ENCODE results near the gene PADI6.
"Not testable (repeated sequence)": the region's sequence is repeated elsewhere in the genome, so short reads cannot be mapped to it uniquely, and the experiment has no call there.

Gene PADI6

DNA sequence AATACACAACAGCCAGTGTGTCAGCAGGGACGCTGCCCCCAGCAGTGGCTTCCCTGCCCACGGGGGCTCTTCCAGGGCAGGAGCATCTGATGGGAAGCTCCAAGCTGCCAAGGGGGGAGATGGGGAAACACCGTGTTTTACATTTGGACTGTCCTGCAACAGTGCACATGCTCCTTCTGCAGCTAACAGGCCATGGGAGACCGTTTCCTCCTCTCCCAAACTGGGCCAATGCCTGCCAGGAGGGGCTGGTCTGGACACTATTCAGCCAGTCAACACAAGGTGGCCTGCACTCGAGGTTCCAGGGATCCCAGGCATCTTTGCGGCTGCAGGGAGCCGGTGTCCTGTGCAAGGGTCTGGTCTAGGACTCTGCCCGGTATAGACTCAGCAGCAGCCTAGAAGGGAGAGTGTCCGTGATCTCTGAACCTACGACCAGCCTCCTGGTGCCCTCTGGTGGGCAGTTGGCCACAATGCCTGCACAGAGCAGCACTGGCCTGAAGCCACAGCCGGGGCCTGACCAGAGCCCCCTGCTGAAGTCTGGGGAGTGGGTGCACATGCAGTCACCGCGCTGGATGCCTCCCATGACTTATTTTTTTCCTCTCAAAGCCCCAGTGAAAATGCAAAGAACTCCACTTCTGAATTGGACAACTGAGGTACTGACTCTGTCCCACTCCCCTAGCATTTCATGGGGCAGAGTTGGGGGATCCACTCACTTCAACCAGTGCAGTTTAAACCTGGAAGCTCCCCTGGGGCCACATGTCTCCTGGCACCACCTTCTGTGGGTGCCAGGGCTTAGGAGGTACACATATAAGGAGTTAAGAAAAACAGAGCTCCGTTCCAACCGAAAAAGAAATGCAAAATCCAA lies 34.1 kb downstream of the PADI6 start:
- DNase-seq: peak; percentile 55

DNA sequence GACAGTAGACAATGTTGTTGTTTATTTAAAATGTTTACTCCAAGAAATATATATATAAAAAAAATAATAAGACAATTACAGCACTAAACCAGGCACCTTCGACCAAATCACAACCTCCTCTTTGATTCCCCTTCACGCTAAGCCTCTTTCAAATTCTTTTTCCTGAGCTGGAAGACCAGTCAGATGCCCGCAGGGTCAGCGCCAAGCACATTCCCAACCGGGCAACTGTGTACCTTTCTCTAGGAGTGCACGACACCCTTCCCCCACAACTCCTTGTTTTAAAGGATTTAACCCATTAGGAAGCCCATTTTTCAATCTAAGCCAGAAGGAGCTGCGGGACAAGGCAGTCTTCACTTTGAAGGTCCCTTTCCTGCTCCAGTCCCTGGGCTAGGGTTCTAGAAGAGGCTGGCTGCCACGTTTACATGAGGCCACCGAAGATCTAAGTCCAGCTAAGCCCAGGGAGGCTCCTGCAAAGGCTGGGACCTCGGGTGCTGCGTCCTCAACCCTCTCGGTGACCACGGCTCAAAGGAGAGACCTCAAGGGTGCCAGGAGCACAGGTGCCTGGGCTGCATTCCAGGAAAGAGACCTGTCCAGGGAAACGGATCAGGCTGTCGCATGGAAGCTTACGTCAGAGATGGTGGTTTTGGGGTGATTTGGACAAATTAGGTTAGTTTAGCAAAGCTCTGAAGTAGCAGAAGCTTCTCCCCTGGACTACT lies 34.9 kb downstream of the PADI6 start:
- DNase-seq: not testable (repeated sequence)

DNA sequence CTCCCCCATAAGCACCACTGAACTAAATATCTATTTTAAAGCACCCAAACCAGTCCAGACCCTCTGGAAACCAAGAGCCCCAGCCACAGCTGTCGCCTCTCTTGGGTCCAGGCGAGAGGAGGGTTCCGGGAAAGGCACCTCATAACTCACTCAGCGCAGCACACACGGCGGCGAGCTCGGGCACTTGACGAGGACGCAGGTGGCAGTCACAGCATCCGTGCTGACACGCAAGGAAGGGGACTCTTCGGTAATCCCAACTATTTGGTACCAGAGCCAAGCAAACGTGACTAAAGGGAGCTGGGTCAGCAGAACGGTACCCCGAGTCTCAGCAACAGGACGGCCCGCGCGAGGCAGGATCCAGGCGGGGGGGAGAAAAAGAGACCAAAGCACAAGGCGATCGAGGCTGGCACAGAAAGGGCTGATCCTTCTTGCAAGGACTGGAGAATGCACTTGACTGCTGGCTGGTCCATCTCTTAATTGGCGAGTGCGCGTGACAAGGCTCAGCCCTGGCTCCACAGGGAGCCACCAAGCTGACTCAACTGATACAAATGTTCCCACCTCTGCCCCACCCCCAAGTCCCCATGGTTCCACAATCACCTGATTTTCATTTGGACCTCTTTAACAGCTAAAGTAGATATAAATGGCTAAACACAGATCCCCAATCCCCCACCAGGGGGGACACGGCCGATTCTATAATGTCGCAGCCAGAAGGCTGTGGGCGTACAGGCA lies 36.0 kb downstream of the PADI6 start:
- DNase-seq: peak; percentile 6

DNA sequence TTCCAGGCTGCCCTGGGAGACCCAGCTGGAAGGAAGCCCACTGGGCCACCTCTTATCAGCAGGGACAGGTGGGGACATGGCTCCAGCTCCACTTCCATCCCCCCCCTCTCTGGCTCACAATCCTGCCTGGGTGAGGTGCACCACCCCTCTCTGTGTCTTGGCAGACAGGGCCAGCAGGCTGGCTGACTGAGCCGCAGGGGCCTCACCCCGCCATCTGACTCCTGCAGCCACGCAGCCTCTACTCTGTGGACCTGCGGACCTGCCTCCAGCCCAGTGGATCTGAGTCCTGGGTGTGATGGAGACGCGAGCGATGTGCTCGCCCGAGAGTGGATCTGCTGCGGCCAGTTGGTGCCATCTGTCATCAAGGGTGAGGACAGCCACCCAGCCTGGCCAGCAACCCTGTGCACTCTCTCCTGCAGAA lies 37.4 kb downstream of the PADI6 start:
- no peak for DNase-seq

DNA sequence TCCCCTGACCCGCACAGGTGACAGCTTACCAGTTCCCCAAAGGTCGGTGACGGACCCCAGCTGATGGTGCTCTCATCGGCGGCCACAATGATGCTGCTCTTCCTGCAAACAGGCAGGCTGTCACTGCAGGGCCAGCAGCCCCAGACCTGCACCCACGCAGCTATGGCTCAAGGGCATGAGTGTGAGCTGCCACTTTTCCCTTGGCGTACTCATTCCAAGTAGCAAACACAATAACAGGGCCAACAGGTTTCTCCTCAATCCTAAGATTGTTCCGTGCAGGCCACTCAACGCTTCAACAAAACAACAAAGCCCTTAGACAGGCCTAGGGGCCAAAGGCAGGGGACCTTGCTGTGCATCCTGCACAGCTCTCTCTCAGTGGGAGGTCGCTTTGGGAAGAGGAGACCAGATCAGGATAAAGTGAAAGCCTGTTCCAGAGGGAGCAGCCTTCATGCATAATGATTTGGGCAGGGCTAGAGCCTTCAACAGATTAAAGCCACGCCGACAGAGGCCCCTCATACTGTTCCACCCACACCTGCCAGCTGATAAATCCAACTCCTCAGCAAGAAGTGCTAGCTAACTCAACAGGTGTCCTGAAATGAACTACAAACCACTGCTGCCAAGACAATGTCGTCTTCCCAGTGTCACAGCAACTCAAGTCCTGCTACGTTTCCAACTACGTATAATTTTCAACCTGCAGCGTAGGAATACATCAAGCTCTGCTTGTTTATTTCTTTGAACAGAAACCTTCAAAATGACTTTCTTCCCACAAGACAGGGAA lies 40.3 kb downstream of the PADI6 start:
- DNase-seq: no peak

DNA sequence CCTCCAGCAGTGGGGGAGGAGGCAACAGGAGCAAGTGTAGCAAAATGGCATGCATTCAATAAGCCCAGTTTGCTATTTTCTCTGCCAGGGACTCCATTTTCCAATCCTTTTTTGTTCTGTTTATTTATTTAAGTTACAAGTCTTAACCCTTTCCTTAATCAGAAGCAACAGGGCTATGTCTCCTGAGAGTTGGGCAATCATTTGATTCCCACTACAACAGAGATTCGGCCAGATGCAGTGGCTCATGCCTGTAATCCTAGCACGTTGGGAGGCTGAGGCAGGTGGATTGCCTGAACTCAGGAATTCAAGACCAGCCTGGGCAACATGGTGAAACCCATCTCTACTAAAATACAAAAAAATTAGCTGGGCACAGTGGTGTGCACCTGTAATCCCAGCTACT lies 42.0 kb downstream of the PADI6 start:
- no peak for DNase-seq

DNA sequence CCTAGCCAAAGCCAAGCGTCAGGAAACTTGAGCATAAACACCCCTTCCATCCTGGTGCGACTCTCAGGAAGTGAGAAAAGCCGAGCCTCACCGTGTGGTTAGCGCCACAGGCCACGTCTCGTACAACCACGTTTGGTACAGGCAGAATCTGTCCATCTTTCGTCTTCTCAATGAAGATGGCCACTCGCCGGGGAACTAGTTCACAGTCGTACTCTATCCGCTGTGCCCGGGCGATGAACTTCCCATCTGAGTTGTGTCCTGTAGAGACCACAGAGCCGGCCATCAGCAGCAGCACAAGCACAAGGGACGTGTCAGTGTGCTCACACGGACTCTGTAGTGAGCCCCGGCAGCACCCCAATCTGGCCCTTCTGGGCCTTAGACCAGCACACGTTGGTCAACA lies 44.4 kb downstream of the PADI6 start:
- no peak for DNase-seq

DNA sequence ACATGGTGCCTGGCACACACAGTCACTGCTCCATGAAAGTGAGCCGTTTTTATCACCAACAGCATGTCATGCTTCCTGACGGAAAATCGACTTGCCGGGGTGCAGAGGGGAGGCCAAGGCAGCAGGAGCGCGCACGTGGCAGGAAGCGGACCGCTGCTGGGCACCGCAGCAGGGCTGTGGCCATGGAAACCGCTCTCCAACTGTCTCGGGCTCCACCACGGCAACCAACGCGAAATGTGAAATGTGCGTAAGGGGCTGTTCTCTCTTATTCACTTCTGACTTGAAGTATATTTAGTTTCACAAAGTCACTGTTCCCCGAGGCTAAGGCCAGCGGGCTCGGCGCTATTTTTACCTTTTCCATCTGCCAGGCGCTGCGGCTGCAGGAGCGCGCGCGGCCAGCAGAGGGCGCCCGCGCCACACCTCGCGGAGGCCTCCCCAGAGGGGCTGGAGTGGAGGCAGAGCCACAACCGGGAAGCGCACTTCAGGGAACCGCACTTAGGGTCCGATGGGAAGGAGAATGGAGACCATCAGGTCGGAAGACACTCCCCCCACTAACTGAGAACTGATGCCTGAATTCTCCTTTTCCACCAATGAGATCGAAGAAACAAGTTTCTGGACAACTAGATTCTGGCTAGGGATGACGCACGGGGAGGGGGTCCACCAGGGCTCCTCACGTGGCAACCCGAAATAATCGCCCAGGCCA lies 47.8 kb downstream of the PADI6 start:
- DNase-seq: no peak

DNA sequence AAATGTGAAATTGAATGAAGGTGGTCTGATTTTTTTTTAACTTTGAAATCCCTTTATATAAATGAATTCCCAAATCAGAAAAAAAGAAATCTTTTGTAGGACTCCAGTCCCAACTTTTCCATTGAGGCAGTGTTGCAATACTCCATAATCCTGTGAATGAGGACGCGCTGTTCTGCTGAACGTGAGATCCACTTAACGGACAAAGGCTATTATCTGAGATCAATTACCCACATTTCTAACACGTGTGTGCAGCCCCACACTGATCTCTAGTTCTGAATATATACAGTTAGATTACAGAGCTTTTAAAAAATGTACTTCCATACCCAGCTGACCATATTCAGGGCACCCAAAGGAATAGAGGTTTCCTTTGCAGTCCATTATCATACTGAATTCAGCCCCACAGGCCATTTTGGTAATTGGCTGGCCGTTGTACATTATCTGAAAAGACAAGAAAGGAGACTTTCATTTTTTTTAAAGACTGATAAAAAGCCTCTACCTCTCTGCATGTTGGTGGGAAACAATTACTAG lies 48.5 kb downstream of the PADI6 start:
- DNase-seq: no peak

DNA sequence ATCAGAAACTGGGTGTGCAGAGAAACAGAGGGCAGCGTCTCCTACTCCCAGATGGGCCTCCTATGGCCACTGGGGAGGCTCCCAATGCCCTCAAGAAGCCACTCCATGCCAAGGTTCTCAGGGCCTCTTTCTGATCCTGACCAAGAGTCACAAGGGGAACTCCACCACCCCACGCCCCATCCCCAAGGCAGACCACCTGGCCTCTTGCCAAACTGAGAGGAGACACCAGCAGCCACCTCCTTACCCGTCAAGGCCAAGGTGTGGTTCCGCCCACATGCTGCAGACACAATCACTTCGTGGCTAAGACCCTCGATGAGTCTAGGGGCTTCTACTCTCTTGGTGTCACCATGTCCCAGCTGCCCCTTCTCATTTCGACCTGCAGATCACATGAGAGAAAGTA lies 50.5 kb downstream of the PADI6 start:
- DNase-seq: no peak

DNA sequence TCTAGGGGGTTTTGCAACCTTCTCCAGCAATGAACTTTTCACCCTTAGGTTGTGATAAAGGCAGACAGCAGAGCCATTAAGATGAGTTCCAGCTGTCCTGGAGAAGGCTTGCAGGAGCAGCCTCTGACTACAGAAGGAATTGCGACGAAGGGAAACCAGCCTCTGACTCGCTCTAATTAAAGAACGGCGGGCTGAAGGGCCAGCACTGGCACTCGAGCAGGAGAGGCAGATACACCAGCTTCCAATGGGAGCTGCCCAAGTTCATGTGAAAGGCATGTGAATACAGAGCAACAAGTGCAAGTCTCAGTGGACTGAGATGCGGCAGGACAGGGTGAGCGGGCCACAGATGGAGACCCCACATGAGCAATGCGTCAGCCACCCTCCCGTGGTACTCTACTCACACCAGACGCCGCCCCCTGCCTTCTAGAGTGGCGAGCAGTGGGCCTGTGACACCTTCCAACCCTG lies 51.8 kb downstream of the PADI6 start:
- no peak for DNase-seq

DNA sequence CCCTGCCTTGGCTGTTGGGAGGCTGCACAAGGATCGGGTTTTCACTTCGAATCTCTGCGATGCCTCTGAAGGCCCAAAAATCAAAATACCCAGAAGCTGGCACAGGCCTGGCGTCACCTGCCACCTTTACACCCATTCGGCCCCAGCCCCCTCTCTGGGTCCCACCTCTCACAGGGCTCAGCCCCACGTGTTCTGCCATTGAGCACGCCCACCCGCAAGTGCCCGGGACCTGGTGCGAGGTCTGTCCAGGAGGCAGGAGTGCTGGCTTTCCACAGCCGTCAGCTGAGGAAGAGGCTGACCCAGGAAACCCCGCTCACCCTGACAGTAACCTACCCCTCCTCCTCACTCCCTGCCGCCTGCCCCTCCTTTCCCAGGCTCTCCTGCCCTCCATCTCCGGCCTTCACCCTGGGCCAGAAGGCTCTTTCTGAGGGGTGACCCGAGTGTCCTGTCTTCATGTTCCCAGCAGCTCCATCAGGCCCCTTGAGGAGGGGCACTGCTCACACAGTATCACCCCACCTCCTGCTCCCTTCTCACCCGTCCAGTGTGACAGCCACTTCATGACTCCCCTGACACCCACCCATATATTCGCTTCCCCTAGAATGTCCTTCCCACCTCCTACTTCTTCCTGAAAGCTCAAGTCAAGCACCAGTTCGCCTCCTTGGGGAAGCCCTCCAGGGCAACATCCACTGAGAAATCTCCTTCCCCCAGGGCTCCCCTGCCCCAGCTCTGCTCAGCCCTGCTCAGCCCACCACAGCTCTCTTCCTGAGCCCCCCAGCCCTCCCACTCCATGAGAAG lies 54.0 kb downstream of the PADI6 start:
- no peak for DNase-seq

DNA sequence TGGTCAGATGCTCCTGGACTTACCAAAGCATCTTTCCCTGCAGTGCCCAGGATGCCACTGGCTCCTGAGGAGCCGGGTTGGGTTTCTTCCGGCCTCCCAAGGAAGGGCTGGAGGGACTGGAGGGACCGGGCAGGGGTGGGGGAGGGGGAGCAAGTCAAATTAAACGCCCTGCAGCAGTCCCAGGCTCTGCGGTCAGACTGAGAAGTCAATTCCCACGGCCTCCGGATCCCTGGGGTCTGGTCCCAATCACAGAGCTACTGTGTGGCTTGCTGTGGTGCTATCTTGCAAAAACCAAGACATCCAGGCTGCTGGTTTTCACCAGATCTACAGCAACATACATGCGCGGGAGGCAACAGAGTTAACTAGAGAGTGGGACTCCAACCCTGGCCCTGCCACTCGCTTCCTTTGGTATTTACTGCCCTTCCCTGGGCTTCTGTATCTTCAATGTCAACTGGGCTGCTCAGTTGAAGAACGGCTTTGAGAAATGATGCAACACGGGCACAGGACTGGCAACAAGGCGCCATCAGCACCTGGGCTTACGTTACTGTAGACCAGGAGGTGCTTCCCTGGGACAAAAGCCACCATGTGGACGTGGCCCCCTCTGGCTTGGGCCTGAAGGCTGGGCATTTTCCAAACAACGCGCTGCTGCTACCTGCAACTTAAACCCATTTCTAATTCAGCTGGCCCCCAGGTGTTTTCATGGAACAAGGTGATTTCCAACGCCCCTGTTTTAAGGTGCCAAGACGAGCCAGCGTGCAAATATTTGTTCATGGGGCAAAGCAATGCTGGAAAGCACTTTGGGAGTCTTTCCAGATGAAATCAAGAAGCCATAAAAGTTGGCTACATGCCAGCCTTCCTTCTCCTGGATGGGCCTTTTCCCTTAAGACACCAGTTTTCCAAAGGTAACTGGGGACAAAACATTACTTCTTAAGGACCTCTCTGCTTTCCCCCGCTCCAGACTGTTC lies 56.0 kb downstream of the PADI6 start:
- DNase-seq: peak; percentile 62

DNA sequence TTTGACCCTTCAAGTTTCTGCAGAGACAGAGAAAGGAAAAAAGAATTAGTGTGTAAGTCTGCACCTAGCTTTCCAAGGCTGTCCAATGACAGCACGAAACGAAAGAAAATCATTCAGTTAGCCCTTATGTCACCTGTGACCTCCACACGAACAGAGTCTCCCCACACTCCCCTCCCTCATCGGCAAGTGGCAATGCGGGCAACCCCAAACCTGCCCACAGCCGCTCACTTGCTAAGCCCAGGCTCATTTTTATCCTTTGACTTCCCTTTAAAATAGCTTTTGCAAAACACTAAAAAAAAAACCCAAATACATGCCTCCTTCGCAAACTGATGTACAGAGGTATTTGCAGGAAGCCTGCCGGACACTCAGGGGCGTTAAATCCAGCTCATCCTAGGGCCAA lies 57.2 kb downstream of the PADI6 start:
- no peak for DNase-seq

DNA sequence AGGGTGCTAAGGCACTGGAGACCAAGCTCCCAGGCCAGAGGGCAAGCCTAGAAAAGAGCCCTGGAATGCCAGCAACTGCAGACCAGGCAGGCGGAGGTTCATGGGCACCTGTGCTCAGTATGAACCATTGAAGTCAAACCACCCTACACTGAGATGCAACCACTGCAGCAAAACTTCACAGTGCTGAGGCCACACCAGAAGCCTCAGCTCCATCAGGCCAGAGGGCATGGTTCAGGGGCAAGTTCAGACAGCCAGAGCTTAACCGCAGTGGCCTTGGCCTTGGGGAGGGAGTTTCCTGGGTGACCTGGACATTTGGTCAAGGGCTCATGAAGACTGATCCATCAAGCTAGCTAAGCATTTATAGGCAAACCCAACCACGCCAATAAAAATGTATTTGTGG lies 60.4 kb downstream of the PADI6 start:
- DNase-seq: no peak

DNA sequence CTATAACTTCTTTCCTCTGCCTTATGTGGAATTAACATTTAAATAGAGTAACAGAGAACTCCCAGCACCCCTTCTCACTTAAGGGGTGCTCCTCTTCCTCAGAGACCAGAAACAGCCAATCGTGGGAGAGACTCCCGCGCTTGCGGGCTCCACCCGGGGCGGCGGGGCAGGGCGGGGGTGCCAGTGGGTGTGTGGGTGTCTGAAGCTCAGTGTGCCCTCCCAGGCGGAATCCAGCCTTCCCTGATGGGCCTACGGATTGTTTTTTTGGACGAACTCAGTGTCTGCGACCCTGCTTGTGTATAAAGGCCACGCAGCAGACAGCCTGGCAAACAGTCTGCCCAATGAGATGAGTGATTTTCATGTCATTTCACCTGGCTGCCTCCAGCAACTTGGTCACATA lies 61.3 kb downstream of the PADI6 start:
- DNase-seq: no peak

DNA sequence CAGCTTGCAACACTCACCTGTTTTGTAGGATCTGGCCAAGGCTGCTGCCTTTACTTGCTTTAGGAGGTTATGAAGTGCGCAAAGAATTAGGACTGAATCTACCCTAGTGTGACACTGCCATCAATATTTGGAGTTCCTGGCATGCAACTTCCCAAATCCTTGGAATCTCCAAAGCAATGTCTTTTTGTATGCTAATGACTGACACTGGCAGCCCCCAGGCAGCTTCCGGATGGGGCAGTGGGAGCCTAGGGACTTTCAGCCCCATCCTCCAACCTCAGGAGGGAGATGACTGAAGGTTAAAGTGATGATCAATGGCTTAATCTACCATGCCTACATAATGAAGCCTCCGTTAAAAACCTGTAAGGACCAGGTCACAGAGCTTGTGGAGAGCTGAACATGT lies 62.0 kb downstream of the PADI6 start:
- DNase-seq: no peak

DNA sequence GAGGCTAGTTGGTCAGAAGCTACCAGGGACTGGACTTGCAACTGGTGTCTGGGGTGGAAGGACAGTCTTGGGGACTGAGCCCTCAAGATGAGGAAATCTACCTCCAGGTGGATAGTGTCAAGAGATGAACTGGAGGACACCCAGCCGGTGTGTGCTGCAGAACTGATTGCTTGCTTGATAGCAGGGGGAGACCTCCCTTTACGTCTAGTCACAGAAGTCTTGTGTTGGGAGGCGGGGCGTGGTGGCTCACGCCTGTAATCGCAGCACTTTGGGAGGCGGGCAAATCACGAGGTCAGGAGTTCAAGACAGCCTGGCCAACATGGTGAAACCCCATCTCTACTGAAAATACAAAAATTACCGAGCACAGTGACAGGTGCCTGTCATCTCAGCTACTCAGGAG lies 62.6 kb downstream of the PADI6 start:
- no peak for DNase-seq

DNA sequence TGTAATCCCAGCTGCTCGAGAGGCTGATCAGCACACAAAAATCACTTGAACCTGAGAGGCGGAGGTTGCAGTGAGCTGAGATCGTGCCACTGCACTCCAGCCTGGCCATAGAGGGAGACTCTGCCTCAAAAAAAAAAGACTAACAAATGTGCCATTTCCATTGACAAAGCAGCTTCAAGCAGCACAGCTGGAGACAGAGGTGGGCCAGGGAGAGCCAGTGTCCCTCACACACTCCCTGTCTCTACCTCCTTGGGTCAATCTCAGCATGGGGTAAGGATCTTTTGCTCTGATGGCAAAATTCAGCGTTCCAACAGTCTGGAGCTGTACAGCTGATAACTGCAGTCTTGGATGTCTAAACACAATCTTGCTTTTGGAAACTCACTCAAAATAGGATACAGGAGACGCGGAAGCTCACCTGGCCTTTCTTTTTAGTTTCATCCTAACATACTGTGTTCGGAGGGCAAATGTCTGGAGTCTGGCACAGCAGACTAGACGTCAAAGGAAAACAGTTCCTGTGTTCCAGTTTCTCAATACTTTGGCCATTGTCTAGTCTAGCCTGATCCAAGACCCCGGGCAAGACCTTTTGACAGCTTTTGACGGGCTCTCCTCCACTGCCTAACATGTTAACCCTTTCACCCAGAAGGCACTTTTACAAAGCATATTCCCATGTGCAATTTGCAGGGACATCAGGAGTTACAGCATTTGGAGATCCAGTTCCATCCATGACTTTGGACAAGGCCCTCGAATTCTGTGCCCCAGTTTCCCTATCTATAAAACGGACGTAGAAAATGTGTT lies 64.6 kb downstream of the PADI6 start:
- DNase-seq: no peak
